ENCODE data around the gene SOX6.
"Not testable (repeated sequence)": the region's sequence is repeated elsewhere in the genome, so short reads cannot be mapped to it uniquely, and the experiment has no call there.

SOX6 gene

GRCh38 chr11:15927864-15928217 is 428.5 kb downstream of the SOX6 start:
- DNase-seq (ENCODE audit: low read depth, low spot score), result no peak
- no peak overlapping the region for H3K27ac ChIP-seq

- no peak overlapping the region for H3K27ac ChIP-seq
- DNase-seq (ENCODE audit: low read depth, low spot score), result no peak
These were observed 429.0 kb downstream of the SOX6 start for GRCh38 chr11:15927196-15927863.

GRCh38 chr11:15926071-15926470 is 430.3 kb downstream of the SOX6 start:
- no peak overlapping the region for H3K27ac ChIP-seq
- DNase-seq (ENCODE audit: low read depth, low spot score), result no peak

GRCh38 chr11:15923183-15923582 is 433.2 kb downstream of the SOX6 start:
- DNase-seq (ENCODE audit: low read depth, low spot score), result no peak
- H3K27ac ChIP-seq, result no peak overlapping the region

- H3K27ac ChIP-seq; DNase-seq (ENCODE audit: low read depth, low spot score): not testable (repeated sequence)
These were observed 433.6 kb downstream of the SOX6 start for GRCh38 chr11:15922745-15923144.

- DNase-seq (ENCODE audit: low read depth, low spot score), result no peak
- no peak overlapping the region for H3K27ac ChIP-seq
These were observed 435.3 kb downstream of the SOX6 start for GRCh38 chr11:15920856-15921629.

- DNase-seq (ENCODE audit: low read depth, low spot score), result no peak
- H3K27ac ChIP-seq, result no peak overlapping the region
These were observed 437.7 kb downstream of the SOX6 start for GRCh38 chr11:15918674-15919073.

GRCh38 chr11:15918212-15918611 is 438.1 kb downstream of the SOX6 start:
- H3K27ac ChIP-seq, result no peak overlapping the region
- DNase-seq (ENCODE audit: low read depth, low spot score), result no peak
